SHP77 (cell line): ENCODE results near the gene TES.
"Not testable (repeated sequence)": the region's sequence is repeated elsewhere in the genome, so short reads cannot be mapped to it uniquely, and the experiment has no call there.

ENCODE experiments used
- DNase-seq, 2 experiments: peaks; one replicate each; lab custom pipeline; 2025; lab: John Stamatoyannopoulos, UW

TES gene, protein sequence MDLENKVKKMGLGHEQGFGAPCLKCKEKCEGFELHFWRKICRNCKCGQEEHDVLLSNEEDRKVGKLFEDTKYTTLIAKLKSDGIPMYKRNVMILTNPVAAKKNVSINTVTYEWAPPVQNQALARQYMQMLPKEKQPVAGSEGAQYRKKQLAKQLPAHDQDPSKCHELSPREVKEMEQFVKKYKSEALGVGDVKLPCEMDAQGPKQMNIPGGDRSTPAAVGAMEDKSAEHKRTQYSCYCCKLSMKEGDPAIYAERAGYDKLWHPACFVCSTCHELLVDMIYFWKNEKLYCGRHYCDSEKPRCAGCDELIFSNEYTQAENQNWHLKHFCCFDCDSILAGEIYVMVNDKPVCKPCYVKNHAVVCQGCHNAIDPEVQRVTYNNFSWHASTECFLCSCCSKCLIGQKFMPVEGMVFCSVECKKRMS

DNA sequence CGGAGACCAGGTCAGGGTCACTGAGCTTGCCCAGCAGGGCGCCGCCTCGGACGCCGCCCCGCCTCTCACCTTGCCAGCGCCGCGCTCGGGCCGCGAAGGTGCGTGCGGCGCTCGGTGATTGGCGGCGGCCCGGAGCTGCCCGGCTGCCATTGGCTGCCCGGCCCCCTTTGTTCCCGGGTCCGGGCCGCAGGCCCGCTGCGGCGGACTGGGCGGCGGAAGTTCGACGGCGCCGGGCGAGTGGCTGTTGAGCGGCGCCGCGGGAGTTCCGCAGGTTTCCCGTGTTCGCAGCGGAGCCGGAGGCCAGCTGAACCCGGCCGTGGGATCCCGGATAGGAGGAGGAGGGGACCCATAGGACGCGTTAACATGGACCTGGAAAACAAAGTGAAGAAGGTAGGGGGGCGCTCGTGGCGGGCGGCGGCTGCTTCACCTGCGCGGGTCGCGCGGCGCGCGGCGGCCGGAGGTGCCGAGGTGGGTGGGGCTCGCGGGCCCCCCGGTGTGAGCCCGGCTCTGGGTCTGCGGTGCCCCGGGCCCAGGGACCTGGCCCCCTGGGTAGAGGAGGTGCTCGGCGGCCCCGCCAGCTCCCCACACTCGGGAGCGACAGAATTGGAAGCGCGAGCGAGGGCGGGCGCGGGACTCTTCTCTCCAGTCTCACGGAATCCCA is at the start of gene TES:
TSS of gene TES (plus strand) at position 195 of the 661 bp plus-strand sequence. CDS start at position 364, 169 bp downstream.
- DNase-seq = peak; percentile 57 to 83

DNA sequence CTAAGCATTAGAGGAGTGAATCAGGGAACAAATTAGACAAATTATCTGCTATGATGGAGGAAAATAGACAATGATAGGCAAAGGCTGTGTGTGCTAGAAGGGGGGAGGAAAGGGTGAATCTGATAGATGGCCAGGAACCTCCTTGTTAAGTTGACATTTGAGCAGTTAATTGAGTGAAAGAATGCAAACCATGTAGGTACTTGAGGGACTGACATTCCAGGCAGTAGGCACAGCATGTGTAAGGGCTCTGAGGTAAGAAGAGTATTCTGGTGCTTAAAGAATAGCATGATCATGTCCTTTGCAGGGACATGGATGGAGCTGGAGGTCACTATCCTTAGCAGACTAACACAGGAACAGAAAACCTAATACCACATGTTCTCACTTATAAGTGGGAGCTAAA is 48.6 kb upstream of the TES start:
- no peak for DNase-seq

DNA sequence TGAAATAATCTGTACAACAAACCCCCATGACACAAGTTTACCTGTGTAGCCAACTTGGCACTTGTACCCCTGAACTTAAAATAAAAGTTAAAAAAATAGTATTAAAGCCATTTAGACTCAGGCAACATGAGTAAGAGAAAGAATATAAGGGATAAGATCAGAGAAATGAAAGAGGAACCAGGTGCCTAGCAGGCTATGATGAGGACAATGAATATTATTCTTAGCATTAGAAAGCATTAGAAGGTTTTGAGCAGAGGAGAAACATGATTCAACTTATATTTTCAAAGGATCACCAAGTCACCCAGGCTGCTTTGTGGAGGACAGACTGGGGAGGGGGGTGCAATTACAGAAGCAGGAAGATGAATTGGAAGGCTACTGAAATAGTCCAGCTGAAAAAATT is 48.1 kb upstream of the TES start:
- DNase-seq = no peak

DNA sequence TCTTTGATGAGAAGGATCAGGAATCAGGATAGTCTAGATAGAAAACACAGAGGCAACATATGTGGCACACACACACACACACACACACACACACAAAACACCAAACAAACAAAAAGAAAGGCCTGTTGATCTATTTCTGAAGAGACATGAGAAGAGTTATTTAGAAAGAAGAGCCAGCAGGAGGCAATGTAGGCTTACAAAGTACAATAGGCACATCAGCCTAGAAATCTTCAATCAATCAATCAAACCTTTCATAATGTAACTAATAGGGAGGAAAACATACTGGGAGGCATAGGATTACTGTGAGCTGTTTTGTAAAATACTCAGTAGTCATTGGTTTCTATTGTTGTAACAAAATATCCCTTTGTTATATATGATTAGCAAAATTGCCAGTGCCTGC is 47.3 kb upstream of the TES start:
- no peak for DNase-seq

DNA sequence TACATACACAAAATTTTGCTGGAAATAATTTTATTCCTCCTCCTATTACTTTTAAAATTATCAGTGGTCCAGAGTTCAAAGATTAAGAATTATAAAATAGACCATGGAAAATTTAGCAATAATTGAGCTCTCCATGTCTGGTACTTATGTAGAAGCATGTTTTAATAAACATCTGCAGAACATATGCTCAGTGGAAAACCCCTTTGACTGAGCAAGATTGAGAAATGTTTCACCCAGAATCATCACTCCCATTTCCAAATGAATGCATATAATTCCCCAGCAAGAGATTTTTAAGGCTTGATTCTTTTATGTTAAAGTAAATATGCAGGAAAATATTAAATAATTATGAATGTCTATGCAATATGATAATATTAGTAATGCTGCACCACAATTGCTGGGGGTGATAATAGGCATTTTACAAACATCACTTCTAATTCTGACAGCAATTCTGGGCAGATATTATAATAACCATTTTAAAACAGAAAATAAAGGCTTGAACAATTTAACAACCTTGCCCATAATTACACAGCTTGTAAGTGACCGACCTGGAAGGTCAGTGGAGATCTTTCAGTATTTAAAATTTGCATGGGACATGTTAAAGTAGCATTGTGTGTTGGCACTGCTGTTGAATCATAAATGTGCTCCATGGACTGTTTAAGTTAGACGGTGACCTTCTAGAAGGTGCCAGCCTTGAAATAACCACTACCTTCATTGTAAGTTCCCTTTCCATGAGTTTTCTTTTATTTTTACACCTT is 45.6 kb upstream of the TES start:
- DNase-seq = no peak

DNA sequence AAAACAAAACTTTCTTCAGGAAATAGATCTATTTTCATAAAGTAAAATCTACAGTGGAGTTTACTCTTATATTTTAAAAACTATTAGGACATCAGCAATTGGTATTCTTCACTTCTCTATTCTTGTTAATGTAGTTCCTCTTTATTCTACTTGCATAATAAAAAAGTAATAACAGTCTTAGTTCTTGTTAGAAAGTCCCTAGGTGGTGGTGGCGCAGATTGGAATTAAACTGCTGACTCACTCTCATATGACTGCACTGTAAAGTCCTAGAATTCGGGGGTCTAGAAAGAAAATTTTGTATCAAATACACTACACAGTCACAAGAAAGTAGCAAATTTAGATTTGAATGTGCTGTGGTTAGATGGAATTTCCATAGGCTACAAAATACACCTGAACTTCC is 44.6 kb upstream of the TES start:
- no peak for DNase-seq

DNA sequence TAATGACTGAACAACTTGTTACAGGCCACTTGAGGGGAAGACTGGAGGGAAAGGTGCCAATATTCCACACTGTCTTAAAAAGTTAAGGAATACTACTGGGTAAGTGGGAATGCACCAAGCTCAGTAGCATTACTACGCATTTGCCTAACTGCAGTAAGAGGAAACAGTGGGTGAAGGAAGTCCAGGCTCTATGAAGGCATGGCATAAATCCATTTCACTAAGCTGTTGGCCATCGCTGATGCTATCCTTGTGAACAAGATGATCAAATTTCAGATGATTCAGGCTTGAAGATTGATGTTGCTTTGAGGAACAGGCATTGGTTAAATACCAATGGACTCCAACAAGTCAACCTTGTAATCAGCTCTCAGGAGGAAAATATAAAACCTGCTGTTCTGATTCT is 44.2 kb upstream of the TES start:
- no peak for DNase-seq

DNA sequence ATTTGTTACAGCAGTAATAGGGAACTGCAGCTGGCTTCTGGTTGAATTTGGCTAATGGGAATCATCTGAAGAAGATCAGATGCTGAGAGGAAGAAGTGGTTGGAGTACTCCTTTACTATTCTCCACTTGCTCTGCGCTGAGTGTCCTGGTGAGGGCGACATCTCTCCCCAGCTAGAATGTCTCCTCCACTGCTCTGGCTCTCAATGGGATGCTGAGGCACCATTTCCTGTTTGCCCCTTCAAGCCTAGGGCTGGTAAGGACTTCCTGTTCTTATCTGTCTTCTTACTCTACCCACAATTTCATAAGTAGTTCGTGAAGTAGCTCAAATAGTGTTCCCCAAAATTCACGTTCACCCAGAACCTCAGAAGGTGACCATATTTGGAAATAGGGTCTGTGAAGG is 43.2 kb upstream of the TES start:
- DNase-seq = no peak

DNA sequence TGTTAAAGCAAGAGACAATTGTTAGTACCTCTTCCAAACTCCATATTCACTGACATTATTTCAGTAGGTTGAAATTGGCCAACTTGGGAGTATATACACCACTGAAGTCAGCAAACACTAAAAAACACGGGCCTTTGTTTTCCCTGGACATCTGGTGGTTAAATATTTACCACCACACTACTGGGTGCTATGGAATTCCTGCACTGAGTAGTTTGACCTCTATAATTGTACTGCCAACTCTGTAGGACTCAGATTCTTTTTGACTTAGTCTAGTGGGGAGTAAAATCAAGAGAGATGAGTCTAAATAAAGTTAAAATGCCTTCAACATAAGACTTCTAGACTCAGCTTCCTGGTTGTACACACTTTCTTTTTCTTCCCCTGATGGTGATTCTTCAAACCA is 41.3 kb upstream of the TES start:
- no peak for DNase-seq

DNA sequence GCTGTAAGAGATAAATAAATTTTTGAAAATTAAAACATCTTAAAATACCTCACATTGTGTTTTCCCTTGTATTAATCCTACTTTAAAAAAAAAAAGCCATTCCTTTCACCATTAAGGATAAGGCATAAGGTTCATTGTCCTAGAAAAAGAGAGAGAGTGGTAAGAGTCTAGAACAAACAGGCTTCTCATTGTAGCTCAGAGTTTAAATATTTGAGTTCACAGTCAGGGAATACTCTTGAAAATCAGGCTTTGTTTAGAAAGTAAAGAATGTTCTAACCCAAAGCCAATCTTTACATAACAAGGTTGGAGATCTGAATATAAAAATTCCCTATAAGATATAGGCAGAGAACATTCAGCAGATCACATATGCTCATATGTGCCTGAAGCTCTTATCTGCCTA is 40.2 kb upstream of the TES start:
- no peak for DNase-seq

DNA sequence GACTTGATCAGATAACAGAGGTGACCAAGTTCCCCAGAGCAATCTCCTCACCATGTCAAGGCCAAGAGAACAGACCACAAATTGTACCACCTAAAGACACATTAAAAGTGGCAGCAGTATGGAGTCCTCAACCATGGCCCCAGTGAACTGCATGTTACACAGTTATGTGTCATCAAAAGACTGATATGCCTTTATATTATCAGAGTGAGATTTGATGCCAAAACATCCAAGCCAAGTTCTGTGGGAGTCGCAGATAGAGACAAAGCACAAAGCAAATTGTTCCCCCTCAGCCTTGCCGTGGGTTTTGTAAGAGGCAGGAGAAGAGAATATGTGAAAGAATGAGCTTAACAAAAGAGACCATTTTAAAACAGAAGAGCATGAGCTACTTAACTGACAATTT is 39.2 kb upstream of the TES start:
- DNase-seq = no peak

DNA sequence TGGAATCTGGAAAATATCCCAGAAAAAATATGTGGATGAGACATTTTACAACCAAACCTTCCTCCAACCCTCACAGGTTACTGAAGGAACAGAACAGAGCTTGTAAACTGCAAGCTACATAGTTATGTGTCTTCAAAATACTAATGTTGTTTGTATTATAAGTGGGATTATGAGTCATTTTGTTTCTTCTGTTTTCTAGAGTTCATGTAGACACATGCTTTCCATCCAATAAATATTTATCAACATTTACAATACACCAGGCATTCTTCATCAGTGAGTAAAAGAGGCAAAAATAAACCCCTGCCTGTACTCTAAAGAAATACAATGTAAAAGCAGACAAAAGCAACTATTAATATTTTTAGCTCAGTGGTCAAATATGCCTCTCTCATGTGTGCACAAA is 38.0 kb upstream of the TES start:
- DNase-seq = no peak

DNA sequence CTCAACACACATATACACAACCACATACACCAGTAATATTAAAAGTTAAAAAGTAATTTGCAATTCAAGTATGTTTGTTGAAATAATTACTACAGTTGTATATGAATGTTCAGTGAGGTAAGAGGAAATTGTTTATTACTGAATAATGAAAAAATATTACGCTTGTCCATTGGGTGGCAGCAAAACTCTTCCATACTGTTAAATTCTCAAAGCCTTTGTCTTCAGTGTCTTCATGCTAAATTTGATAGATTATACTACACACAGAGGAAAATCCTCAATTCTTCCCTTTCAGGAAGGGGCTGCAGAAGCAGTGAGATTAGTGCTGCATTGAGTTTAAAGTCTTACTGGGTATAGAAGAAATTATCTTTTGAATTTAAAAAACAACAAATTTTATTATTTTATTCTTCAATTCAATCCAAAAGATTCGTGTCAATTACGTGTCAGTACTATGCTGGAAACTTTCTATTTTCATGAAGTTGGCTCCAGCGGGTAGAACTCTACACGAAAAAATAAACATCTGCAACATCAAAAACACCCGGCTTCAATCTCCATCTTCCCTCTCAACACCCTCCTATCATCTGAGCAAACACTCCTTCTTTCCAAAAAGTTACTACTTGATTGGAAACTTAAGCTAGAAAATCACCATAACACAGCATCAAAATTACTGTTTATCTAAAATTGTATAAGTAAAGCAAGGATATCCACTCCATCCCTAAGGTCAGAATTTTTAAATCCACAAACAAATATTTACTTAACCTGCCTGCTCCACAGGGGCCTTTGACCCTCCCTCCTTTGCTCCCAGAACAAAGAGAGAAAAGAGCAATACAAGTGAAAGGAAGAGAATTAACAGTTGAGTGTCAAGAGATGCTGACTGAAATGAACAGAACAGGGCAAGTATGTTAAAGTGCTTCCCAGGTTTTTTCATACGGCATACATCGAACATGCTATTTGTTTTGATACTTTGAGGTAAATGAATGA is 37.0 kb upstream of the TES start:
- peak; percentile 8 to 24 for DNase-seq

DNA sequence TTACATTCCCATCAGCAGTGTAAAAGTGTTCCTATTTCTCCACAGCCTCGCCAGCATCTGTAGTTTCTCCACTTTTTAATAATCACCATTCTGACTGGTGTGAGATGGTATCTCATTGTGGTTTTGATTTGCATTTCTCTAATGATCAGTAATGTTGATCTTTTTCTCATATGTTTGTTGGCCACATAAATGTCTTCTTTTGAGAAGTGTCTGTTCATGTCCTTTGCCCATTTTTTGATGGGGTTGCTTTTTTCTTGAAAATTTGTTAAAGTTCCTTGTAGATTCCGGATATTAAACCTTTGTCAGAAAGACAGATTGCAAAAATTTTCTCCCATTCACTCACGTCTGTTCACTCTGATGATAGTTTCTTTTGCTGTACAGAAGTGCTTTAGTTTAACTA is 35.2 kb upstream of the TES start:
- DNase-seq = not testable (repeated sequence)

DNA sequence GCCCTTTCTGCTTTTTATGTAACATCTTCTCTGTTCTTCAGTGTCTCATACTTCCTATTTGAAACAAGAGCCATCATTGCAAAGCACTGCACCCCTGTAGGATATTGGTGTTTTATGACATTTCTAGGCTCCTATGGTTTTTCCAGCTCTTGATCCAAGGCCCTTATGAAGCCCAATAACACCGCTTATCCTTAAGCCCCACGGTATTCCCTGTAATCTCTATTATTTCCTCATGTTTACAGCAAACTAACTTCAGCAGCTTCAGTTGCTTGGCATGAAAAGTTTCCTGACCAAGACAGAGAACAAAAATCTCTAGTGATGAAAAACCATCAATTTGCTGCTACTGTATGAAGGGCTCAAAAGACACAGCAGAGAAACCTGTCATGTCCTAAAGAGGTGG is 34.1 kb upstream of the TES start:
- DNase-seq = no peak

DNA sequence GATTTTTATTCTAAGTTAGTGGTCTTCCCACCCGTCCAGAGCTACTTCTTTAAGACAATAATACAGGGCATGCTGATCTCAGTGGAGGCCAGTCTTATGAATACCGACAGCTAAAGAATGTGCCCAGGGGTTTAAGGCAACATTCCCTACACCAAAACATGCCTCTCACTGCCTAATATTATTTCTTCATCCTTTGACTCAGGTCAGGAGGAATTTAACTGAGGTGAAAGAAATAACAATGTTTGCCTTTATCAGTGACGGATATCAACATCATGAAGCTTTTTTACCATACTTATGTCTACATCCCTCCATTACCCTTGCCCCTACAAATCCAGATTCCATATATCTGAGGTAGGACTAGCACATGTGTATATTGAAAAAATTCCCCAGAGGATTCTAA is 33.3 kb upstream of the TES start:
- no peak for DNase-seq

DNA sequence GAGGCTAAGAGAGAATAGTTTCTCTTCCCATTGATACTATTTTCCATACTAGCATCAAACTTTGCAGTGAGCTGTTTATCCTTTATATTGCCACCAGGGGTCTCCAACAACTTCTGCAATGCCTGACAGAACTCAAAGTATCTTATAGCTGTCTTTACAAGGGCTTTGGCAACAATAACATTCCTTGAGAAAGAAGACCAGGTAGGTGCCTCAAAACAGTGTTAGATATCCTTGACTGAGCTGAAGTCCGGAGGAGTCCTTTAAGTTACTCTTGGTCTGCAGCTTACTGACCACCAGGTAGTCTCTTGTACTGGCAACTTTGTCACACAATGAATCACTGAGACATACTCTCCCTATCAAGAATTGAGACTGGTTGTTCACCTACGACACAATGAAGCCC is 30.0 kb upstream of the TES start:
- peak; percentile 26 to 38 for DNase-seq

DNA sequence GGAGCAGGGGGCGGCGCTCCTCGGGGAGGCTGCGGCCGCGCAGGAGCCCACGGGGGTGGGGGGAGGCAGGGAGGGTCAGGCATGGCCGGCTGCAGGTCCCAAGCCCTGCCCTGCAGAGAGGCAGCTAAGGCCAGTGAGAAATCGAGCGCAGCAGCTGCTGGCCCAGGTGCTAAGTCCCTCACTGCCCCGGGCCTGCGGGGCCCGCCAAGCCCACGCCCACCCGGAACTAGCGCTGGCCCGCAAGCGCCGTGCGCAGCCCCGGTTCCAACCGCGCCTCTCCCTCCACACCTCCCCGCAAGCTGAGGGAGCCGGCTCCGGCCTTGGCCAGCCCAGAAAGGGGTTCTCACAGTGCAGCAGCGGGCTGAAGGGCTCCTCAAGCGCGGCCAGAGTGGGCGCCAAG is 28.3 kb upstream of the TES start:
- no peak for DNase-seq

DNA sequence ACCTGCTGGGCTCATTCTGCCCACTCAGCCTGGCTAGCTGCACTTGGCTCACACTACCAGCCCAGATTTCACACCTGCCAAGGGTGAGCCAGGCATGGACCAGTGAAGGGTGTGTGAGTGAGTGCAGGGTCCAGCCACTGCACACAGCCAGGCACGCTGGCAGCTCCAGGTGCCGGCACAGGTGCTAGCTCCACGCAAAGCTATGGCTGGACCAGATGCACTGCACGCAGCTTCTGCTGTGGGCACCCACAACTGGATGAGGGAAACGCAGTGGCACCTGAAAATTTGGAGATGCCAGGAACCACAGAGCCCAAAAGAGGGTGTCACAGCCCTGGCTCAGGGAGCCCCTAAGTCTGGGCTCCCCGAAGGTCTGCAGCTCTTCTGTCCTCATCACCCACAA is 24.9 kb upstream of the TES start:
- no peak for DNase-seq

DNA sequence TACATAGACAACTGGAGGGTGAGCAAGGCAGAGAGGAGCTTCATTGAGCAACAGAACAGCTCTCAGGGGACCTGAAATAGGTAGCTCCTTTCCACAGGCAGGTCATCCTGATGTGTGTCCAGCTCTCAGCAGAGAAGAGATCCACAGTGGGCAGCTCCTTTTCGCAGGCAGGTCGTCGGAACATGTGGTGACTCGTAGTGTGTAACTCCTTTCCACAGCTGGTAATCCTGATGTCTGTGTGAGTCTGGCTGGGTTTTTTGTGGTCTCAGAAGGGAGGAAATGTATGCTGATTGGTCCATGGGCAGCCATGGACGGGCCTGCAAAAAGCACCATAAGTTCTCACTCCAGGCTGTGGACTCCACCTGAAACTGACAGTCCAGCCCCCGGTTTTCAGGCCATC is 24.4 kb upstream of the TES start:
- DNase-seq = no peak

DNA sequence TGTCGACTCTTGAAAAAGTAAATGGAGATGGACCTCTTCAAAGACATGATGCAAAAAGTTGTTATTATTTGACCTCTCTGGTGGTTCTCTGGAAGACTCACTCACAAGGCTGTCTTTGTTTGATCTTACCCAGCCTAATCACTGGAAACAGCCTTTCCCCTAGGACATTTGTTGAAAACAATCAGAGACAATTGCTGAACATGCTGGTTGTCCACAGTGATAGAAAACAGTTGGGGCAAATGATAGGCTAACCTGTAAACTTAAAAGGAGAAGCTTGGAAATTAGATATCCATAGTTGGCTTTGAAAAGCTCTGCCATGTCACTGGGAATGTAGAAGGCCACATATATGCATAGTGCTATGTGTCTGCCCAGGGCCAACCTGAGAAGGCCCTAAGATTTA is 22.9 kb upstream of the TES start:
- no peak for DNase-seq
